ENCODE data around the gene CORO1C. TPM values are rescaled to one million over a fixed set of nuclear protein-coding genes. Genes with fewer than 3 reads are reported as not detected.

CORO1C gene
- total and polyA plus RNA-seq, 4 donors = 23.2 to 58.6 (median 41.9) TPM

DNA sequence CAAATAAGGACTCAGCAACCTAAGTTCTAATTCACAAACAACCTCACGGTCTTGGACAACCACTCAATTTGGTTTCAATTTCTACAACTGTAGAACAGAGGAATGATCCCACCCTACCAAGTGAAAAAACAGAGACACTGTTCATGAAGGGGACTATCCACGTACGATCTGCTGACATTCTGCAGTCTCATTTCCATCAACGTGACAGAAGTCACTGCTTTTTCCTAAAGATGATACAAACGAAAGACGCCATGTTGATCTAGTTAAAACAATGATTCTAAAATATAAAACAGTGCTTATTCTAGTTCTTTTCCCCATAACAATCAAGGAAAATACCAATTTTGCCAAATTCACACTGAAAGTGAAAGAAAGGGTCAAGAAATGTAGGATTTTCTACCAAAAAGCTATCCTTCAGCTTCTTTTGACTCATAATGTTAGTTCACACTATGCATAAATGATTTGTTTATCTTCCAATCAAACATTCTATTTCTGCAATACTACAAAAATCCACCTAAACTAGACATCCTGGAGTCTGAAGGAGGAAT is 38.1 kb downstream of the CORO1C start:
- Histone ChIP-seq H3K27ac (ENCODE audit: low read depth in 1 of 2, low read length in 2 of 2) (no peak overlapping the region), H3K9ac (ENCODE audit: low read depth in 1 of 2, low read length in 2 of 2) (no peak overlapping the region), H3K4me3 (ENCODE audit: low read depth in 1 of 3, low read length in 3 of 3) (no peak overlapping the region), H3K27me3 (ENCODE audit: control insufficient read depth in 4 of 4, insufficient read depth in 4 of 4, low read length in 3 of 4) (no peaks in the 10 kb centered on the region), H3K36me3 (ENCODE audit: control insufficient read depth in 4 of 4, insufficient read depth in 3 of 4, low read depth in 1 of 4, low read length in 3 of 4) (peaks cover 0 to 6% (median 5%) of the 10 kb centered on the region in 4 donors), H3K9me3 (ENCODE audit: control insufficient read depth in 4 of 4, low read length in 3 of 4) (no peaks in the 10 kb centered on the region), H3K4me1 (ENCODE audit: control insufficient read depth in 4 of 4, insufficient read depth in 4 of 4, low read length in 3 of 4) (peaks cover 0 to 20% (median 13%) of the 10 kb centered on the region in 4 donors)
- TF ChIP-seq, protein P1, sequence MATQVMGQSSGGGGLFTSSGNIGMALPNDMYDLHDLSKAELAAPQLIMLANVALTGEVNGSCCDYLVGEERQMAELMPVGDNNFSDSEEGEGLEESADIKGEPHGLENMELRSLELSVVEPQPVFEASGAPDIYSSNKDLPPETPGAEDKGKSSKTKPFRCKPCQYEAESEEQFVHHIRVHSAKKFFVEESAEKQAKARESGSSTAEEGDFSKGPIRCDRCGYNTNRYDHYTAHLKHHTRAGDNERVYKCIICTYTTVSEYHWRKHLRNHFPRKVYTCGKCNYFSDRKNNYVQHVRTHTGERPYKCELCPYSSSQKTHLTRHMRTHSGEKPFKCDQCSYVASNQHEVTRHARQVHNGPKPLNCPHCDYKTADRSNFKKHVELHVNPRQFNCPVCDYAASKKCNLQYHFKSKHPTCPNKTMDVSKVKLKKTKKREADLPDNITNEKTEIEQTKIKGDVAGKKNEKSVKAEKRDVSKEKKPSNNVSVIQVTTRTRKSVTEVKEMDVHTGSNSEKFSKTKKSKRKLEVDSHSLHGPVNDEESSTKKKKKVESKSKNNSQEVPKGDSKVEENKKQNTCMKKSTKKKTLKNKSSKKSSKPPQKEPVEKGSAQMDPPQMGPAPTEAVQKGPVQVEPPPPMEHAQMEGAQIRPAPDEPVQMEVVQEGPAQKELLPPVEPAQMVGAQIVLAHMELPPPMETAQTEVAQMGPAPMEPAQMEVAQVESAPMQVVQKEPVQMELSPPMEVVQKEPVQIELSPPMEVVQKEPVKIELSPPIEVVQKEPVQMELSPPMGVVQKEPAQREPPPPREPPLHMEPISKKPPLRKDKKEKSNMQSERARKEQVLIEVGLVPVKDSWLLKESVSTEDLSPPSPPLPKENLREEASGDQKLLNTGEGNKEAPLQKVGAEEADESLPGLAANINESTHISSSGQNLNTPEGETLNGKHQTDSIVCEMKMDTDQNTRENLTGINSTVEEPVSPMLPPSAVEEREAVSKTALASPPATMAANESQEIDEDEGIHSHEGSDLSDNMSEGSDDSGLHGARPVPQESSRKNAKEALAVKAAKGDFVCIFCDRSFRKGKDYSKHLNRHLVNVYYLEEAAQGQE (IDR thresholded peaks at IDR 0.05) = no peak
- TF ChIP-seq YY1 (IDR thresholded peaks at IDR 0.05) = no peak
- 95% methylated on average over 6 of the region's 6 CpGs for WGBS
- DNase-seq (ENCODE audit: low spot score) = no peak

GRCh38 chr12:108691998-108692808 is 39.1 kb downstream of the CORO1C start:
- 66% methylated on average over 9 of the region's 9 CpGs for WGBS
- Histone ChIP-seq H3K36me3 (ENCODE audit: control insufficient read depth in 4 of 4, insufficient read depth in 3 of 4, low read depth in 1 of 4, low read length in 3 of 4) (peaks cover 1 to 6% (median 4%) of the 10 kb centered on the region in 4 donors), H3K9me3 (ENCODE audit: control insufficient read depth in 4 of 4, low read length in 3 of 4) (no peaks in the 10 kb centered on the region), H3K27me3 (ENCODE audit: control insufficient read depth in 4 of 4, insufficient read depth in 4 of 4, low read length in 3 of 4) (no peaks in the 10 kb centered on the region), H3K9ac (ENCODE audit: low read depth in 1 of 2, low read length in 2 of 2) (peak overlapping the region in 1 of 2 donors; percentile 4), H3K27ac (ENCODE audit: low read depth in 1 of 2, low read length in 2 of 2) (peak overlapping the region; percentile 71 to 78), H3K4me1 (ENCODE audit: control insufficient read depth in 4 of 4, insufficient read depth in 4 of 4, low read length in 3 of 4) (peaks cover 0 to 20% (median 13%) of the 10 kb centered on the region in 4 donors), H3K4me3 (ENCODE audit: low read depth in 1 of 3, low read length in 3 of 3) (no peak overlapping the region)
- TF ChIP-seq FOXA2 (IDR thresholded peaks at IDR 0.05) (no peak), TAF1 (conservative IDR thresholded peaks at IDR 0.05) (no peak), YY1 (IDR thresholded peaks at IDR 0.05) (no peak), RAD21 (IDR thresholded peaks at IDR 0.05) (no peak), JUND (IDR thresholded peaks at IDR 0.05) (no peak), SP1 (IDR thresholded peaks at IDR 0.05) (no peak)
- DNase-seq (ENCODE audit: low spot score) = peak; percentile 60

- Histone ChIP-seq H3K27ac (ENCODE audit: low read depth in 1 of 2, low read length in 2 of 2) (peak overlapping the region; percentile 71 to 78), H3K27me3 (ENCODE audit: control insufficient read depth in 4 of 4, insufficient read depth in 4 of 4, low read length in 3 of 4) (no peaks in the 10 kb centered on the region), H3K4me1 (ENCODE audit: control insufficient read depth in 4 of 4, insufficient read depth in 4 of 4, low read length in 3 of 4) (peaks cover 0 to 20% (median 13%) of the 10 kb centered on the region in 4 donors), H3K9me3 (ENCODE audit: control insufficient read depth in 4 of 4, low read length in 3 of 4) (no peaks in the 10 kb centered on the region), H3K4me3 (ENCODE audit: low read depth in 1 of 3, low read length in 3 of 3) (no peak overlapping the region), H3K9ac (ENCODE audit: low read depth in 1 of 2, low read length in 2 of 2) (peak overlapping the region; percentile 39 to 40), H3K36me3 (ENCODE audit: control insufficient read depth in 4 of 4, insufficient read depth in 3 of 4, low read depth in 1 of 4, low read length in 3 of 4) (peaks cover 2 to 6% (median 4%) of the 10 kb centered on the region in 4 donors)
- DNase-seq (ENCODE audit: low spot score) = peak; percentile 88
- WGBS = 22% methylated on average over 13 of the region's 13 CpGs
- peak; percentile 55 for TF ChIP-seq FOXA1 (IDR thresholded peaks at IDR 0.05)
- TF ChIP-seq, protein P2, sequence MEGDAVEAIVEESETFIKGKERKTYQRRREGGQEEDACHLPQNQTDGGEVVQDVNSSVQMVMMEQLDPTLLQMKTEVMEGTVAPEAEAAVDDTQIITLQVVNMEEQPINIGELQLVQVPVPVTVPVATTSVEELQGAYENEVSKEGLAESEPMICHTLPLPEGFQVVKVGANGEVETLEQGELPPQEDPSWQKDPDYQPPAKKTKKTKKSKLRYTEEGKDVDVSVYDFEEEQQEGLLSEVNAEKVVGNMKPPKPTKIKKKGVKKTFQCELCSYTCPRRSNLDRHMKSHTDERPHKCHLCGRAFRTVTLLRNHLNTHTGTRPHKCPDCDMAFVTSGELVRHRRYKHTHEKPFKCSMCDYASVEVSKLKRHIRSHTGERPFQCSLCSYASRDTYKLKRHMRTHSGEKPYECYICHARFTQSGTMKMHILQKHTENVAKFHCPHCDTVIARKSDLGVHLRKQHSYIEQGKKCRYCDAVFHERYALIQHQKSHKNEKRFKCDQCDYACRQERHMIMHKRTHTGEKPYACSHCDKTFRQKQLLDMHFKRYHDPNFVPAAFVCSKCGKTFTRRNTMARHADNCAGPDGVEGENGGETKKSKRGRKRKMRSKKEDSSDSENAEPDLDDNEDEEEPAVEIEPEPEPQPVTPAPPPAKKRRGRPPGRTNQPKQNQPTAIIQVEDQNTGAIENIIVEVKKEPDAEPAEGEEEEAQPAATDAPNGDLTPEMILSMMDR (IDR thresholded peaks at IDR 0.05; ENCODE audit: low read depth, low read length, missing input control) = peak; percentile 64
- TF ChIP-seq, protein P1 (IDR thresholded peaks at IDR 0.05) = peak; percentile 74
- TF ChIP-seq TAF1 (conservative IDR thresholded peaks at IDR 0.05) = peak; percentile 44
- peak; percentile 94 for TF ChIP-seq YY1 (IDR thresholded peaks at IDR 0.05)
- peak; percentile 29 to 61 for TF ChIP-seq HNF4A (conservative IDR thresholded peaks at IDR 0.05)
- TF ChIP-seq SP1 (IDR thresholded peaks at IDR 0.05) = peak; percentile 90
- peak; percentile 62 to 76 for TF ChIP-seq RAD21 (IDR thresholded peaks at IDR 0.05)
- peak; percentile 63 for TF ChIP-seq FOXA2 (IDR thresholded peaks at IDR 0.05)
- peak; percentile 47 for TF ChIP-seq HNF4G (IDR thresholded peaks at IDR 0.05)
- TF ChIP-seq, protein P3, sequence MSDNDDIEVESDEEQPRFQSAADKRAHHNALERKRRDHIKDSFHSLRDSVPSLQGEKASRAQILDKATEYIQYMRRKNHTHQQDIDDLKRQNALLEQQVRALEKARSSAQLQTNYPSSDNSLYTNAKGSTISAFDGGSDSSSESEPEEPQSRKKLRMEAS (IDR thresholded peaks at IDR 0.05) = no peak
- peak; percentile 61 for TF ChIP-seq NR2F2 (IDR thresholded peaks at IDR 0.05)
Measured at GRCh38 chr12:108691175-108691997, 39.9 kb downstream of the CORO1C start.

Data from liver (tissue), 9 donors.